Panc1 (cell line): ENCODE data around the gene SNX15.

Experiments
- CTCF ChIP-seq: fragments of 450-650 bp; IDR thresholded peaks from 2 replicates; pipeline ENCODE4 v1.5.1; 2017; ENCODE audit warnings: mild to moderate bottlenecking
- POLR2AphosphoS5 ChIP-seq: IDR thresholded peaks from 2 replicates; pipeline ENCODE4 v1.6.1; 2012; ENCODE audit warnings: mild to moderate bottlenecking, low read depth, low read length, moderate library complexity

DNA sequence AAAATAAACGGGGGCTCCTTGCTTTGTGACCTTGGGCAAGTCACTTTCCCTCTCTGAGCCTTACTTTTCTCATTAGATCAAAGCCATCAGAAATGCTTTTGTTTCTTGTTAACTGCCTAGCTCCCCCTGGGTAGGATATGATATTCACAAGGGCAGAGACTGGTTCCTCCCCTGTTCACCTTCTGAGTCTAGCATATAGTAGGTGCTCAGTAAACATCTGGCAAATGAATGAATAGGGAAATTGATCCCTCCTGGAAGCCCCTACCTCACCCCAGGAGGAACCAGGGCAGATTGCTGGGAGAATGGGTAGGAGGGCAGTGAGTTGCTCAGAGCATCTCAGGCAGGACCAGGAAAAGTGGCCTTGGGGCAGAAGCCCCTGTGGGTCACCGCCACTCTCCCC, 7.2 kb downstream of the SNX15 start:
- no peak for TF ChIP-seq CTCF
- no peak for TF ChIP-seq POLR2AphosphoS5
